HEK293 (cell line): ENCODE results near the gene CYTL1.

ENCODE experiments used
- CTCF ChIA-PET: fragments of 350-600 bp; formaldehyde crosslinking; extraction: SDS; loops from one replicate; lab custom pipeline; 2021; ENCODE audit warnings: antibody characterized with exemption; lab: Yijun Ruan, JAX
- POLR2A ChIA-PET: fragments of 300-600 bp; formaldehyde crosslinking; extraction: SDS; loops from one replicate; lab custom pipeline; 2020; ENCODE audit warnings: antibody characterized with exemption, inconsistent platforms; lab: Yijun Ruan, JAX
- H3K27ac ChIP-seq: fragments of 200-500 bp; sonication (Bioruptor generic); 2 replicates; pipeline ENCODE4 v1.5.1; 2014; ENCODE audit warnings: low read depth, low read length, control low read depth, inconsistent platforms; ENCODE audit errors: extremely low read depth
- H3K36me3 ChIP-seq, 2 experiments: fragments of 200-500 bp in 1 of 2; sonication (Bioruptor generic) in 1 of 2; 1 replicate in 1 of 2; 2 replicates in 1 of 2; pipeline ENCODE4 v1.5.1; 2014 to 2017; ENCODE audit warnings: inconsistent platforms in 2 of 2, low read length in 2 of 2; ENCODE audit not compliant: control insufficient read depth in 2 of 2, insufficient read depth in 1 of 2
- H3K4me1 ChIP-seq: fragments of 200-500 bp; sonication (Bioruptor generic); 2 replicates; pipeline ENCODE4 v1.5.1; 2014; ENCODE audit warnings: mild to moderate bottlenecking, low read length, inconsistent platforms; ENCODE audit not compliant: control insufficient read depth, insufficient read depth
- H3K4me3 ChIP-seq: 2 replicates; pipeline ENCODE4 v1.5.1; 2011; ENCODE audit warnings: low read depth, mild to moderate bottlenecking, control low read depth, low read length, moderate library complexity
- H3K9me3 ChIP-seq: fragments of 200-500 bp; sonication (Bioruptor generic); 2 replicates; pipeline ENCODE4 v1.5.1; 2014; ENCODE audit warnings: low read depth, low read length, inconsistent platforms; ENCODE audit not compliant: control insufficient read depth, insufficient read depth
- HOXA7 ChIP-seq: sonication (generic); formaldehyde crosslinking; IDR thresholded peaks from 2 replicates; pipeline ENCODE4 v1.8.1; 2022; ENCODE audit warnings: missing genetic modification reagents, borderline replicate concordance
- PATZ1 ChIP-seq: fragments of 450-650 bp; formaldehyde crosslinking; IDR thresholded peaks from 2 replicates; pipeline ENCODE4 v1.5.1; 2016; ENCODE audit warnings: missing biosample characterization, missing genetic modification characterization
- PRDM4 ChIP-seq: fragments of 450-650 bp; formaldehyde crosslinking; IDR thresholded peaks from 2 replicates; pipeline ENCODE4 v1.5.1; 2017; ENCODE audit warnings: missing biosample characterization, missing genetic modification characterization
- ZBTB20 ChIP-seq: fragments of 450-650 bp; formaldehyde crosslinking; IDR thresholded peaks from 2 replicates; pipeline ENCODE4 v1.5.1; 2016; ENCODE audit warnings: missing biosample characterization, missing genetic modification characterization
- ZBTB48 ChIP-seq: fragments of 450-650 bp; formaldehyde crosslinking; IDR thresholded peaks from 2 replicates; pipeline ENCODE4 v1.5.1; 2016; ENCODE audit warnings: missing biosample characterization, missing genetic modification characterization
- ZFHX2 ChIP-seq: fragments of 450-650 bp; formaldehyde crosslinking; conservative IDR thresholded peaks from 2 replicates; pipeline ENCODE4 v1.5.1; 2016; ENCODE audit warnings: missing biosample characterization, missing genetic modification characterization
- ZFP69B ChIP-seq: fragments of 450-650 bp; formaldehyde crosslinking; IDR thresholded peaks from 2 replicates; pipeline ENCODE4 v1.5.1; 2016; ENCODE audit warnings: missing biosample characterization, missing genetic modification characterization
- ZNF10 ChIP-seq: fragments of 450-650 bp; formaldehyde crosslinking; IDR thresholded peaks from 2 replicates; pipeline ENCODE4 v1.5.1; 2017; ENCODE audit warnings: missing biosample characterization, missing genetic modification characterization
- ZNF114 ChIP-seq: fragments of 450-650 bp; formaldehyde crosslinking; IDR thresholded peaks from 2 replicates; pipeline ENCODE4 v1.5.0; 2017; ENCODE audit warnings: missing biosample characterization, missing genetic modification characterization
- ZNF132 ChIP-seq: fragments of 450-650 bp; formaldehyde crosslinking; IDR thresholded peaks from 2 replicates; pipeline ENCODE4 v1.5.1; 2017; ENCODE audit warnings: missing biosample characterization, missing genetic modification characterization, borderline replicate concordance
- ZNF146 ChIP-seq: fragments of 450-650 bp; formaldehyde crosslinking; IDR thresholded peaks from 2 replicates; pipeline ENCODE4 v1.5.1; 2016; ENCODE audit warnings: missing biosample characterization, missing genetic modification characterization
- ZNF157 ChIP-seq: fragments of 450-650 bp; formaldehyde crosslinking; IDR thresholded peaks from 2 replicates; pipeline ENCODE4 v1.5.1; 2016; ENCODE audit warnings: missing biosample characterization, missing genetic modification characterization
- ZNF174 ChIP-seq: fragments of 450-650 bp; formaldehyde crosslinking; IDR thresholded peaks from 2 replicates; pipeline ENCODE4 v1.5.0; 2017; ENCODE audit warnings: missing biosample characterization, mild to moderate bottlenecking, missing genetic modification characterization
- ZNF239 ChIP-seq: fragments of 450-650 bp; formaldehyde crosslinking; IDR thresholded peaks from 2 replicates; pipeline ENCODE4 v1.5.1; 2016; ENCODE audit warnings: missing biosample characterization, missing genetic modification characterization
- ZNF274 ChIP-seq, 2 experiments: fragments of 200-500 bp in 1 of 2; fragments of 450-650 bp in 1 of 2; sonication (Bioruptor generic) in 1 of 2; formaldehyde crosslinking in 1 of 2; IDR thresholded peaks; 2 replicates each; pipeline versions ENCODE4 v1.5.1 to v1.6.1; 2014 to 2016; ENCODE audit warnings: borderline replicate concordance in 1 of 2, inconsistent platforms in 1 of 2, low read length in 1 of 2, missing biosample characterization in 1 of 2, missing genetic modification characterization in 1 of 2
- ZNF302 ChIP-seq: fragments of 450-650 bp; formaldehyde crosslinking; IDR thresholded peaks from 2 replicates; pipeline ENCODE4 v1.5.1; 2016; ENCODE audit warnings: missing biosample characterization, missing genetic modification characterization, low read depth
- ZNF354C ChIP-seq: fragments of 450-650 bp; formaldehyde crosslinking; IDR thresholded peaks from 2 replicates; pipeline ENCODE4 v1.5.1; 2016; ENCODE audit warnings: missing biosample characterization, missing genetic modification characterization, low read depth, borderline replicate concordance
- ZNF473 ChIP-seq: fragments of 450-650 bp; formaldehyde crosslinking; IDR thresholded peaks from 2 replicates; pipeline ENCODE4 v1.5.1; 2017; ENCODE audit warnings: missing biosample characterization, missing genetic modification characterization
- ZNF48 ChIP-seq: fragments of 450-650 bp; formaldehyde crosslinking; IDR thresholded peaks from 2 replicates; pipeline ENCODE4 v1.5.1; 2016; ENCODE audit warnings: missing biosample characterization, missing genetic modification characterization
- ZNF561 ChIP-seq: fragments of 450-650 bp; IDR thresholded peaks from 2 replicates; pipeline ENCODE4 v1.5.1; 2018; ENCODE audit warnings: missing biosample characterization, missing genetic modification characterization, borderline replicate concordance
- ZNF701 ChIP-seq: fragments of 450-650 bp; formaldehyde crosslinking; IDR thresholded peaks from 2 replicates; pipeline ENCODE4 v1.5.1; 2016; ENCODE audit warnings: missing biosample characterization, missing genetic modification characterization
- ZNF747 ChIP-seq: fragments of 450-650 bp; formaldehyde crosslinking; IDR thresholded peaks from 2 replicates; pipeline ENCODE4 v1.5.1; 2016; ENCODE audit warnings: missing biosample characterization, missing genetic modification characterization
- ZNF776 ChIP-seq: fragments of 450-650 bp; formaldehyde crosslinking; IDR thresholded peaks from 2 replicates; pipeline ENCODE4 v1.5.0; 2017; ENCODE audit warnings: missing biosample characterization, missing genetic modification characterization, borderline replicate concordance
- ZSCAN23 ChIP-seq: fragments of 450-650 bp; formaldehyde crosslinking; IDR thresholded peaks from 2 replicates; pipeline ENCODE4 v1.5.1; 2016; ENCODE audit warnings: missing biosample characterization, missing genetic modification characterization
- TF ChIP-seq, protein P1 (sequence below): fragments of 450-650 bp; formaldehyde crosslinking; IDR thresholded peaks from 2 replicates; pipeline ENCODE4 v1.5.1; 2016; ENCODE audit warnings: missing biosample characterization, missing genetic modification characterization
- TF ChIP-seq, protein P2 (sequence below): fragments of 450-650 bp; formaldehyde crosslinking; IDR thresholded peaks from 2 replicates; pipeline ENCODE4 v1.5.1; 2016; ENCODE audit warnings: missing biosample characterization, missing genetic modification characterization
- TF ChIP-seq, protein P3 (sequence below): IDR thresholded peaks from 2 replicates; pipeline ENCODE4 v1.6.1; 2011; ENCODE audit warnings: mild to moderate bottlenecking, low read depth, low read length, borderline replicate concordance

Gene CYTL1

GRCh38 chr4:4981827-4982226 is 37.4 kb downstream of the CYTL1 start:
- ChIA-PET POLR2A (no interaction called here), CTCF (no interaction called here)
- H3K9me3 ChIP-seq = no peaks in the 10 kb centered on the region
- no peak overlapping the region for H3K27ac ChIP-seq
- no peaks in the 10 kb centered on the region for H3K4me1 ChIP-seq
- H3K4me3 ChIP-seq = no peak overlapping the region
- H3K36me3 ChIP-seq = no peaks in the 10 kb centered on the region
- TF ChIP-seq ZNF561 (tag by site-specific recombination) = no peak
- TF ChIP-seq HOXA7 (CRISPR knock-in tag) = no peak
- no peak for TF ChIP-seq ZNF114 (tag by site-specific recombination)
- no peak for TF ChIP-seq ZSCAN23 (tag by site-specific recombination)
- no peak for TF ChIP-seq ZFHX2 (tag by site-specific recombination)
- TF ChIP-seq ZNF239 (tag by site-specific recombination) = no peak
- TF ChIP-seq ZFP69B = no peak
- TF ChIP-seq, protein P1, sequence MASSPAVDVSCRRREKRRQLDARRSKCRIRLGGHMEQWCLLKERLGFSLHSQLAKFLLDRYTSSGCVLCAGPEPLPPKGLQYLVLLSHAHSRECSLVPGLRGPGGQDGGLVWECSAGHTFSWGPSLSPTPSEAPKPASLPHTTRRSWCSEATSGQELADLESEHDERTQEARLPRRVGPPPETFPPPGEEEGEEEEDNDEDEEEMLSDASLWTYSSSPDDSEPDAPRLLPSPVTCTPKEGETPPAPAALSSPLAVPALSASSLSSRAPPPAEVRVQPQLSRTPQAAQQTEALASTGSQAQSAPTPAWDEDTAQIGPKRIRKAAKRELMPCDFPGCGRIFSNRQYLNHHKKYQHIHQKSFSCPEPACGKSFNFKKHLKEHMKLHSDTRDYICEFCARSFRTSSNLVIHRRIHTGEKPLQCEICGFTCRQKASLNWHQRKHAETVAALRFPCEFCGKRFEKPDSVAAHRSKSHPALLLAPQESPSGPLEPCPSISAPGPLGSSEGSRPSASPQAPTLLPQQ (tag by site-specific recombination) = no peak
- TF ChIP-seq ZNF274 (IDR thresholded peaks at IDR 0.05; ENCODE audit: low read length) = no peak
- no peak for TF ChIP-seq ZNF274 (tag by site-specific recombination; IDR thresholded peaks at IDR 0.05; ENCODE audit: borderline replicate concordance)
- TF ChIP-seq, protein P2, sequence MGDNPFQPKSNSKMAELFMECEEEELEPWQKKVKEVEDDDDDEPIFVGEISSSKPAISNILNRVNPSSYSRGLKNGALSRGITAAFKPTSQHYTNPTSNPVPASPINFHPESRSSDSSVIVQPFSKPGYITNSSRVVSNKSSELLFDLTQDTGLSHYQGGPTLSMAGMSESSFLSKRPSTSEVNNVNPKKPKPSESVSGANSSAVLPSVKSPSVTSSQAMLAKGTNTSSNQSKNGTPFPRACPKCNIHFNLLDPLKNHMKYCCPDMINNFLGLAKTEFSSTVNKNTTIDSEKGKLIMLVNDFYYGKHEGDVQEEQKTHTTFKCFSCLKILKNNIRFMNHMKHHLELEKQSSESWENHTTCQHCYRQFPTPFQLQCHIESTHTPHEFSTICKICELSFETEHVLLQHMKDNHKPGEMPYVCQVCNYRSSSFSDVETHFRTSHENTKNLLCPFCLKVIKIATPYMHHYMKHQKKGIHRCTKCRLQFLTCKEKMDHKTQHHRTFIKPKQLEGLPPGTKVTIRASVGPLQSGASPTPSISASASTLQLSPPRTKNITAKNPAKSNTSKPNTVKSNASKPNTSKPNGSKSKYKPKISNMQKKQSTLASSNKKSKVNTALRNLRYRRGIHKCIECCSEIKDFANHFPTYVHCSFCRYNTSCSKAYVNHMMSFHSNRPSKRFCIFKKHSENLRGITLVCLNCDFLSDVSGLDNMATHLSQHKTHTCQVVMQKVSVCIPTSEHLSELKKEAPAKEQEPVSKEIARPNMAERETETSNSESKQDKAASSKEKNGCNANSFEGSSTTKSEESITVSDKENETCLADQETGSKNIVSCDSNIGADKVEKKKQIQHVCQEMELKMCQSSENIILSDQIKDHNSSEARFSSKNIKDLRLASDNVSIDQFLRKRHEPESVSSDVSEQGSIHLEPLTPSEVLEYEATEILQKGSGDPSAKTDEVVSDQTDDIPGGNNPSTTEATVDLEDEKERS (tag by site-specific recombination) = no peak
- TF ChIP-seq PRDM4 (tag by site-specific recombination) = no peak
- no peak for TF ChIP-seq ZNF747 (tag by site-specific recombination)
- TF ChIP-seq ZNF302 (tag by site-specific recombination) = no peak
- no peak for TF ChIP-seq ZBTB48

- ChIA-PET POLR2A (no interaction called here), CTCF (no interaction called here)
- H3K4me1 ChIP-seq = no peaks in the 10 kb centered on the region
- H3K4me3 ChIP-seq = no peak overlapping the region
- no peak overlapping the region for H3K27ac ChIP-seq
- no peaks in the 10 kb centered on the region for H3K36me3 ChIP-seq
- H3K9me3 ChIP-seq = no peaks in the 10 kb centered on the region
- TF ChIP-seq ZNF701 (tag by site-specific recombination) (no peak), ZNF10 (tag by site-specific recombination) (no peak), ZNF132 (tag by site-specific recombination) (no peak), ZNF174 (tag by site-specific recombination) (no peak), PATZ1 (no peak), ZNF776 (tag by site-specific recombination) (no peak), ZNF48 (tag by site-specific recombination) (no peak), ZNF473 (no peak), ZNF146 (tag by site-specific recombination) (no peak), ZNF354C (tag by site-specific recombination) (no peak), ZNF157 (tag by site-specific recombination) (no peak), ZBTB20 (no peak)
- TF ChIP-seq, protein P3, sequence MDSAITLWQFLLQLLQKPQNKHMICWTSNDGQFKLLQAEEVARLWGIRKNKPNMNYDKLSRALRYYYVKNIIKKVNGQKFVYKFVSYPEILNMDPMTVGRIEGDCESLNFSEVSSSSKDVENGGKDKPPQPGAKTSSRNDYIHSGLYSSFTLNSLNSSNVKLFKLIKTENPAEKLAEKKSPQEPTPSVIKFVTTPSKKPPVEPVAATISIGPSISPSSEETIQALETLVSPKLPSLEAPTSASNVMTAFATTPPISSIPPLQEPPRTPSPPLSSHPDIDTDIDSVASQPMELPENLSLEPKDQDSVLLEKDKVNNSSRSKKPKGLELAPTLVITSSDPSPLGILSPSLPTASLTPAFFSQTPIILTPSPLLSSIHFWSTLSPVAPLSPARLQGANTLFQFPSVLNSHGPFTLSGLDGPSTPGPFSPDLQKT = no peak
These were observed 37.8 kb downstream of the CYTL1 start for GRCh38 chr4:4981427-4981826.
